UCSD-AML1 (cell line): ENCODE measurements around the gene TNFRSF1A.
A peak's percentile ranks its signal among the peaks of the same experiment; 100 is the strongest.

Experiments used
- DNase-seq: peaks from one replicate; lab custom pipeline; 2025; ENCODE audit not compliant: unreplicated experiment; lab: John Stamatoyannopoulos, UW

The TNFRSF1A gene

DNA sequence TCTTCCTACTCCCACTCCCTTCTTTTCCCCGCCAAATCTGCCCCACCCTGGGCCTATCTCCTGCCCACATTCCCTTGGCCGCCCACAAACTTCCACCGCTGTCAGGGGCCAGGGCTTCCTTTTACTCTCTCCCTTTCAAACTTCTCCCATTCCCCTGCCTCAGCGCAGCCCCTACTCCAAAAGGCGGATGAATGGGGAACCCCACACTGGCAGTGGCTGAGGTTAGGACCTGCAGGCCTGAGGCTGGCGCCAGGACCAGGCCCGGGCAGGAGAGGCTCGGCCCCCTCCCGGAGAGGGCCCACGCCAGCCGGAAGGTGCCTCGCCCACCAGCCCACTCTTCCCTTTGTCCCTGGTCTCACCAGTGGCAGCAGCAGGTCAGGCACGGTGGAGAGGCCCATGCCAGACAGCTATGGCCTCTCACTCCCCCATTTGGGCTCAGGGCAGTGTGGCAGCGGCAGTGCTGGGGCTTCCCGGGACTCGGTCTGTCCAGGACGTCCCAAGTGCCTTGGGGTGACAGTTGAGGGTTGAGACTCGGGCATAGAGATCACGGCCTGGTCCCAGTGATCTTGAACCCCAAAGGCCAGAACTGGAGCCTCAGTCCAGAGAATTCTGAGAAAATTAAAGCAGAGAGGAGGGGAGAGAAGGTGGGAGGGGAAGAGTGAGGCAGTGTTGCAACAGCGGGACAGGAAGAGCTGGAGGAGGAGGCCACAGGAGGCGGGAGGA, at the start of gene TNFRSF1A:
Gene TNFRSF1A (minus strand): TSS at position 660 of the 723 bp plus-strand sequence. CDS start 262 bp downstream, at position 398.
- peak; percentile 71 for DNase-seq

DNA sequence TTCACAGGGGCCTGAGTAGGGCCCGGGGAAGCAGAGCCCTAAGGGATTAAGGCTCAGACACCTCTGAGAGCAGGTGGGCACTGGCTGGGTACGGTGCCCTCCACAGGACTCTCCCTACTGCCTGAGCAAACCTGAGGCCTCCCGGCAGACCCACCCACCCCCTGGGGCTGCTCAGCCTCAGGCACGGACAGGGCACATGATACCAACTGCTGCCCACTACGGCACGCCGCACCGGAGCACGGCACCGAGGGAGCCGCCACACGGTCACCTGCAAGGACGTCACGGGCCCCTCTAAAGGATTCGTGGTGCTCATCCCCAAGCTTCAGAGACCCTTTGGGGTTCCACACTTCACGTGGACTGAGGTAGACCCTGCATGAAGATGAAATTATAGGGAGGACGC, 49.1 kb upstream of the TNFRSF1A start:
- no peak for DNase-seq

DNA sequence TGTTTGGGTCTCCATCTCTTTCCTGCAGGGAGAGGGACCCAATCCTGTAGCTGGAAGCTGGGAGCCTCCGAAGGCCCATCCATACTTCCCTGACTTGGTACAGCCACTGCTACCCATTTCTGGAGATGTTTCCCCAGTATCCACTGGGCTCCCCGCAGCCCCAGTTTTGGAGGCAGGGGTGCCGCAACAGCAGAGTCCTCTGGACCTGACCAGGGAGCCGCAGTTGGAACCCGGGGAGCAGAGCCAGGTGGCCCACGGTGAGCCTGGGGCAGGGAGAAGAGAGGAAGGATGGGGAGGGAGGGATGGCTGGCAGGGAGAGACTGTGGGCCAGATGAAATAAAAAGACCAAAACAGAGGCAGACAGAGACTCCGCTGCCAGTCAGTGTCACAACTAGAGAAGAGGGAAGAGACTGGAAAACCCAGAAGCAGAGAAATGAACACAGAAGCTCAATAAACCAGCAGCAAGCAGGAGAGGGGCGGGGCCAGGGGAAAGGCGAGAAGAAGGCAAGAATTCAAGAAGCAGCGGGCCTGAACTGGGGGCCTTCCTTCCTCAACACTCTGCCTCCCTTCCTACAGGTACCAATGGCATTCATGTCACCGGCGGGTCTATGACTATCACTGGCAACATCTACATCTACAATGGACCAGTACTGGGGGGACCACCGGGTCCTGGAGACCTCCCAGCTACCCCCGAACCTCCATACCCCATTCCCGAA, 48.4 kb upstream of the TNFRSF1A start:
- DNase-seq = no peak

DNA sequence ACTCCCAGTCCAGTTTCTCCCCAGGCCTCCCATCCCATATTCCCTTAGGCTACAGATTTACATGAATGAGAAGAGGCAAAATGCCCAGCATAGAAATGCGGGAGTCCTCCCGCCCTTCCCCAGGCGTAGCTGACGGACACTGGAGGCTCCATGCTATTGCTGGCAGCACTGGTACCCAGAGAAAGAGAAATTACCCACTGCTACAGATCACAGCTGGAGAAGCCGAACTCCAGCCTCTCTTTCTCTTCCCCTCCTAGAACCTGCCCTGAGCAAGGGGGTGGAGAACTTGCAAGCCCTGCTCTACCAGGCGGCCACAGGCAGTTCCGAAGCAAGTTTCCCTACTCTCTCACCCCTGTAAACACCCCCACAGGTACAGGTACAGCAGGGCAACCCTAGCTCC, 45.7 kb upstream of the TNFRSF1A start:
- no peak for DNase-seq

GRCh38 chr12:6386491-6386890, 44.6 kb upstream of the TNFRSF1A start:
- no peak for DNase-seq

DNA sequence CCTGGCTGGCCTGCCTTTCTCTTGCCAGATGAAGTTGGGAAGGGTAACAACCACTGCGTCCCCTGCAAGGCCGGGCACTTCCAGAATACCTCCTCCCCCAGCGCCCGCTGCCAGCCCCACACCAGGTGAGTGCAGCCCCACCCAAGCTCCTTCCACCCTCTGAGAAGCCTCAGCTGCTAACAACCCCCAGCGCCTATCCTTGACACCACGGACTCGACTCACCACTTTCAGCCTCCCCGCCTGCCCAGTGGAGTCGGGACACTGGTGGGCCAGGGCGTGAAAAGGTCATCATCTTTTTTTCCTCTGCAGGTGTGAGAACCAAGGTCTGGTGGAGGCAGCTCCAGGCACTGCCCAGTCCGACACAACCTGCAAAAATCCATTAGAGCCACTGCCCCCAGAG, 44.2 kb upstream of the TNFRSF1A start:
- DNase-seq = no peak

- no peak for DNase-seq
Observed at GRCh38 chr12:6384499-6385436, 42.9 kb upstream of the TNFRSF1A start.

GRCh38 chr12:6383572-6384498, 42.0 kb upstream of the TNFRSF1A start, which contains the start of gene LTBR:
Gene LTBR (plus strand): TSS chr12:6384162. CDS start chr12:6384359, 197 bp downstream.
- peak; percentile 91 for DNase-seq

GRCh38 chr12:6382982-6383381, 41.1 kb upstream of the TNFRSF1A start:
- DNase-seq = no peak

DNA sequence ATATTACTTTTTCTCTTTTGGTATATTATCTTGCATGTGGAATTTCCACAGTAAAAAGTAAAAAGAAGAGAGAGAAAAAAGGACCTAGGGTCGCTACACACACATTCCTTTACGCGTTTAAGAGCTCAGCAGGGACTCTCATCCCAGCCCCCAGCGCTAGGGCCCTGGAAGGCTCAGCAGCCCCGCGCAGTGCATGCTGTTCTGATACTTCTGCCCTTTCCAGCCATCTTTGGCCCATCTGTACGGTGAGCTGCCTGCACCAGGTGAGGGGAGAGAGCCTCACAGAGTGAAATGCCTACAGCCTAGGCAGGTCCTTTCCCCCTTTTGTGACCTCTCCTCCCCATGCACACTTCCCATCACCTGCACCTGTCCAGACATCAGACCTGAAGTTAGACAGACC, 40.5 kb upstream of the TNFRSF1A start:
- DNase-seq = no peak

DNA sequence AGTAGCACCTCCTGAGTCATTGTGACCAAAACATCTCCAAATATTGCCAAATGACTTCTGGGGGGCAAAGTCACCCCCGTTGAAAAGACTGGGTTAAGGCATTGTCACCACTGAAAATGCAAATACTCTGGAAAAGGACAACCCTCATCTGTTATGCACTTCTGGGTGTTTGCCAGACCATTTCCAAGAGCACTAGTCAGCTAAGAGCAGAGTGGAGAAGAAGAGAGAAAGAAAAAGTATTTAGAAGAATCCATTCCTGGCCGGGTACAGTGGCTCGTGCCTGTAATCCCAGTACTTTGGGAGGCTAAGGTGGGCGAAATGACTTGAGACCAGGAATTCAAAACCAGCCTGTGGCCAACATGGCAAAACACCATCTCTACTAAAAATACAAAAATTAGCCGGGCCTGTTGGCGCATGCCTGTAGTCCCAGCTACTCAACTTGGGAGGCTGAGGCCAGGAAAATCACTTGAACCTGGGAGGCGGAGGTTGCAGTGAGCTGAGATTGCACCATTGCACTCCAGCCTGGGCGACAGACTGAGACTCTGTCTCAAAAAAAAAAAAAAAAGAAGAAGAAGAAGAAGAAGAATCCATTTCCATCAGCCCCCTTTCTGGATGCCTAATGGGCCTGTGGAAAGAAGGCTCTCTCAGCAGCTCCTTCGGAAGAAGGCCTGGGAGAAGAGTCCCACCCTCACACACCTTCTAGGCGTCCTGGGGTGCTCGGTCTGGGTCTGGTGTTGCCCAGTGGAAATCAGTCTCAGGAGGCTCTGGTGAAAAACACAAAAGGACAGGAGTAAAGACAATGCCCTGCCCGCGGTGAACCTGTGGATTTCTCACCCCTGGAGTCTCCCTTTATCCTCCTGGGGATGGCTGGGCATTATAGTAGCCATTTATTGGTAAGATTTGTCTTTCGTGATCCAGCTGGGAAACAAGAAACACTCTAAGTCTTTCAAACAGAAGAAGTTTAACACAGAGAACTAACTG, 38.6 kb upstream of the TNFRSF1A start:
- DNase-seq = no peak

GRCh38 chr12:6378709-6379472, 37.0 kb upstream of the TNFRSF1A start:
- DNase-seq = no peak

GRCh38 chr12:6377667-6377994, 35.8 kb upstream of the TNFRSF1A start:
- DNase-seq = no peak

DNA sequence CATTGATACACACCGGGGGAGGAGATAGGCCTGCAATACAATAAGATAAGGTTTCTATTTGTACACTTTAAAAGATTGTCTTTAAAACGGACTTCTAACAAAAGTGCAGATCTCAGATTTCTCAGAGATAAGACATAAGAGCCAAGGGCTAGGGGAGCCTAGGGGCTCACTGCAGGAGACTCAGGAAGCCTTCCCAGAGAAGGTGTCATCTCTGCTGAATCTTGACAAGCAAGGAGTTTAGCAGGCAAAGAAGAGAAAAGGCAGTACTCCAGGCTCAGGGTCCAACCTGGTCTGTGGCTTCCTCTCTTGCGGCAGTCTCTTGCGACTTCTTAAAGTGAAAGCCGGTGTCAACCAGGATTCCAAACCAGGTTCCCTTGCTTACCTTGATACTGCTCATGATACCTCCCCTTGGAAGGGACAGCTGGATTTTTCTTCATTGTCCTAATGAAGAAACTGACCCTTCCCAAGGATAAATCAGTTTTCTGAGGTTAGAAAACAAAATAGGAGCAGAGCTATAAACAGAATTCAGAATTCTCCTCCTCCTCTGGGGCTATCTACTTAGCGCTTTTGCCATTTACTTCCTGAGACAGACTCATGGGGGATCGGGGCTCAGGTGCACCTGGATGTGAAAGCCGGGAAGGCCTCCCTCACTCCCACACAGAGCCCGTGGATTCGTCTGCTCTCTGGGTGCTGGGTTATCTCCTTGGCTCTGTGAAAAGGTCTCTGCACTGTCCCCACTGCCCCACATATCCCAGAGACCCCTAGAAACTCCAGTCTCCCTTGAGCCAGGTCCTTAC, 35.2 kb upstream of the TNFRSF1A start:
- no peak for DNase-seq

DNA sequence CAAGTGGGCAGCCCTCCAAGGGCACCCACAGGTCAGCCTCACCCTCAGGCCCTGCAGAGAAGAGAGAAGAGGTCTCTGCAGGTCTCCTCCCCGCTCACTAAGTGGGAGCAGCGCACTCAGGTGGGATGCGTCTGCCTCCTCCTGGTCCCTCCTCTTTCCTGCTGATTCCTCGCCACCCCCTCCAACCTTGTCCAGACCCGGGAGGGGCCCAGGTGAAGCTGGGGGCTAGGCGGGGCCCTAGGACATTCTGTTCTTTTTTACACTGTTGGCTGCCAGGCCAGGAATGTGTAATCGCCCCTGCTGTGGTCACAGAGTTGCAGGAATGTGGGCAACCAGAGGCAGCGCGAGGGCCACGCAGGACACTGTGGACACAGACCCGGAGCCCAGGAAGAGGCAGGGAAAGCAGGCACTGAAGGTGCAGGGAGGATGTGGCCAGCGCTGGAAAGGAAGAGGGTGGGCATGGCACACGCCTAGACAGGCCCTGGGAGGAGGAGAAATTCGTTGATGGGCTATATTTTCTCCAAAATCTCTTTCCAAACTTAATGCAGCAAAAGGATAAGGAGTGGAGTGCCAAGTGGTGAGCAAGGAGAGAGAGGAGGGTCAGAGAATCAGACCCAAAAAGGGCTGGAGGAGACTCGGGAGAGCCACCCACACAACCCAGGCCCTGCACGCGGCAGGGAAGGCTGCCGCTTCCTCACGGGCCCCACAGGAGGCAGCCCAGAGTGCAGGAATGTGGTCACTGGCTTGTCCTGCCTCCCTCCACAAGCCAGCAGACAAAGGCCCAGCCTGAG, 34.4 kb upstream of the TNFRSF1A start:
- peak; percentile 68 for DNase-seq

DNA sequence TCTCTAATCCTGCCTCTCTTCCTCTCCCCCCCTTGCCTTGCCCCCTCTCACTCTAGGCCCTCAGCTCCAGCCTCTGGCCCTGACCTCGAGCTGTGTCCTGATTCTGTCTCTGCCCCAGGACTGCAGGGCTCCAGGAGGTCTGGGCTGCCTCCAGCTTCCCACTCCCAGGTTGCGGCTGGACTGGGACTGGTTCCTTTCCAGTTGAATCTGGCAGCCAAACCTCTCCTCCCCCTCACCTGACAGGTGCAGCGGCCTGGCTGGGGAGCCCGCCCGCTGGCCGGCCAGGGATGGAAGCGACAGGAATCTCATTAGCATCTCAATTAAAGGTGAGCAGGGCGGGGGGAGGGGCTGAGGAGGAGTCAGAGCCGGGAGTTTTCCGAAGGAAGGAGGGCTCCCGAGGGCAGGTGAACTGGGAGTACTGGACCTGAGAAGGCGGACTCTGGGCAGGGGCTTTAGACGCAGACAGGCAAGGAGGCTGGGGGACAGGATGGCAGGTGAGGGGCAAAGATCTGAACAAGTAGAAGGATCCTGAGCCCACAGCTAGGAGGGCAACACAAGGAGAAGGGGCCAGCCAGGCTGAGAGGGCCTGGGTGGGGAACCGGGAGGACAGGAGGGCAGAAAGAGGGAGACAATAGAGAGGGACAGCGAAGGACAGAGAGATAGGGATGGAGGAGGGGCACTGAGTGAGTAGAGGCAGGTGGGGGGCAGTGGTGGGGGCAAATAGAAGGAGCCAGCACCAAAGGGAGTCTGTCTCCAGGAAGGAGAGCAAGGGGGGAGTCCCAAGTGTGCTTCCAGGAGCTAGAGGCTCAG, 33.6 kb upstream of the TNFRSF1A start, which contains the start of gene SCNN1A:
Gene SCNN1A (minus strand): TSS at position 295 of the 810 bp plus-strand sequence. CDS start 780 bp downstream, outside the sequence.
- no peak for DNase-seq
